Karpas-422 (cell line): Measurements from ENCODE around the gene COPE. TPM values are rescaled to one million over a fixed set of nuclear protein-coding genes. Genes with fewer than 3 reads are reported as not detected.

Experiments used
- DNase-seq: peaks from one replicate; pipeline ENCODE4 v3.0.0-alpha.2; 2015
- H2AFZ ChIP-seq: fragments of 200-600 bp; sonication (generic); 2 replicates; pipeline ENCODE4 v1.6.1; 2014; ENCODE audit warnings: antibody characterized with exemption, low read length, mixed read lengths
- H3K27ac ChIP-seq: fragments of 200-600 bp; sonication (generic); 2 replicates; pipeline ENCODE4 v1.5.1; 2014; ENCODE audit warnings: mild to moderate bottlenecking, low read length, moderate library complexity
- H3K27me3 ChIP-seq: fragments of 200-600 bp; sonication (generic); 2 replicates; pipeline ENCODE4 v1.6.1; 2014; ENCODE audit warnings: low read length, mixed read lengths
- H3K36me3 ChIP-seq: fragments of 200-600 bp; sonication (generic); 2 replicates; pipeline ENCODE4 v1.6.1; 2014; ENCODE audit warnings: low read length, mixed read lengths; ENCODE audit not compliant: insufficient read depth
- H3K4me1 ChIP-seq: fragments of 200-600 bp; sonication (generic); 2 replicates; pipeline ENCODE4 v1.6.1; 2014; ENCODE audit warnings: mild to moderate bottlenecking, low read length, mixed read lengths
- H3K4me2 ChIP-seq: fragments of 200-600 bp; sonication (generic); 2 replicates; pipeline ENCODE4 v1.6.1; 2014; ENCODE audit warnings: low read length, low read depth, mild to moderate bottlenecking; ENCODE audit not compliant: poor library complexity, severe bottlenecking
- H3K4me3 ChIP-seq: fragments of 200-600 bp; sonication (generic); 2 replicates; pipeline ENCODE4 v1.5.1; 2014; ENCODE audit warnings: mild to moderate bottlenecking, antibody characterized with exemption, low read length, mixed read lengths
- H3K79me2 ChIP-seq: fragments of 200-600 bp; sonication (generic); 2 replicates; pipeline ENCODE4 v1.6.1; 2014; ENCODE audit warnings: mild to moderate bottlenecking, low read length, mixed read lengths
- H3K9ac ChIP-seq: fragments of 200-600 bp; sonication (generic); 2 replicates; pipeline ENCODE4 v1.6.0; 2014; ENCODE audit warnings: low read length
- H3K9me2 ChIP-seq: fragments of 200-600 bp; sonication (generic), shearing (Covaris generic); replicated peaks from 2 replicates; pipeline ENCODE4 v1.6.0; 2014; ENCODE audit warnings: mild to moderate bottlenecking, low read length, moderate library complexity; ENCODE audit not compliant: insufficient read depth
- H3K9me3 ChIP-seq: fragments of 300-700, 200-600 bp; sonication (generic); 2 replicates; pipeline ENCODE4 v1.6.1; 2014; ENCODE audit warnings: low read length, mixed read lengths
- H4K20me1 ChIP-seq: fragments of 200-600 bp; sonication (generic); 2 replicates; pipeline ENCODE4 v1.6.1; 2014; ENCODE audit warnings: mild to moderate bottlenecking, antibody characterized with exemption, low read length, low read depth; ENCODE audit not compliant: insufficient read depth
- total RNA-seq: library from RNA; depleted of rRNA; stranded (reverse); fragments of >200 nt; shearing (Covaris generic); gene quantifications from 2 replicates; pipeline ENCODE4 v1.2.3, GENCODE V29; 2014; ENCODE audit warnings: low replicate concordance; rRNA removed

Gene COPE
- total RNA-seq, 1 experiment from 2014 or later = 145 TPM

DNA sequence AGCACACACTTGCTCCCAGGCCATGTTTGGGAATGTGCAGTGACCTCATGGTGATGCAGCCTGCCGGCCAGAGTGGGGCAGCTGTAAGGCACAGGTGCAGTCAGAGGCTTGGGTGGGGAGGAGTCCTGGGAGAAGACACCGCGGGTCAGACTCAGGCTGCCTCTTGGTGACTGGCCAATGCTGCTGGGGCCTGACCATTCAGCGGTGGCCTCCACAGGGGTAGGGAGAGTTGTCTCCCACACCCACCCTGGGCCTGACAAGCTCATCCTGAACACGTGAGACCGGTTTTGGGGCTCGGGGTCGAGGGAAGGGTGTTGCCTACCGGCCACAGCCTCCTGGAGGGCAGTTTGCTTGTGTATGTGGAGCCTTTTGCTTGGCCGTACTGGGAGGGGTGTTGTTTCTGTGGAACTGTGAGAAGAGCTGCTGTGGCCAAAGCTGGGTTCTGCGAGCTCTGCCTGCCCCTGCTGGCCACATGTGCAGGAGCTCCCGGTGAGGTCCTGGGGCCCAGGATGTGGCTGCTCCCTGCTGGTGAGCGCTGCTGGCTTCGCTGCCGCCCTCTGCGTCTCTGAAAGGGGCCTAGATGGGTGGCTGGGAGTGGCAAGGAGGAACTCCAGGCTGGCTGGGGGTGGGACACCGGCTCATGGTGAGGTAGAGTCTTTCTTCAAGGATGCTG, 65.3 kb downstream of the COPE start:
- Histone ChIP-seq H3K9ac (no peak overlapping the region), H3K4me1 (peaks cover under 1% of the 10 kb centered on the region; the same call in 1 of the 2 replicates), H3K9me2 (no peaks in the 10 kb centered on the region), H3K4me3 (no peak overlapping the region), H4K20me1 (peaks cover 26% of the 10 kb centered on the region; the same call in 1 of the 2 replicates), H3K27me3 (no peaks in the 10 kb centered on the region), H3K27ac (no peak overlapping the region), H3K9me3 (no peaks in the 10 kb centered on the region), H2AFZ (no peak overlapping the region), H3K36me3 (peaks cover 27% of the 10 kb centered on the region; the same call in 1 of the 2 replicates), H3K79me2 (peaks cover 22% of the 10 kb centered on the region), H3K4me2 (no peak overlapping the region)
- no peak for DNase-seq

DNA sequence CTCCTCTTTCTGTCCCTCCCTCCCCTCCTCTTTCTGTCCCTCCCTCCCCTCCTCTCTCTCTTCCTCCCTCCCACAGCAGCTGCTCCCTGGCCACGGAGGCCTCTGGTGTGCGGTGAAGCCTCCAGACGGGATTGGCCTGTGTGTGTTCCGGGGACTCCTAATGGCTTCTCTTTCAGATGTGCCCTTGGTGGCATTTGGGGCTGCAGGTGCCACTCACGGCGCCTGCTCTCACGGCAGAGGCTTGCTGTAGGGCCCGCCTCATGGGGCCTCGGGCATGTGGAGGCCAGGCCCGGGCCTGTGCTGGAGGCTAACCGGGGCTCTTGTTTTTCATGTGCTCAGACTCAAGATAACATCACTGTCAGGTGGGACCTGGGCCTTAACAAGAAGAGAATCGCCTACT, 66.5 kb downstream of the COPE start:
- Histone ChIP-seq H3K79me2 (peaks cover 35% of the 10 kb centered on the region), H3K9me2 (no peaks in the 10 kb centered on the region), H3K27me3 (no peaks in the 10 kb centered on the region), H2AFZ (no peak overlapping the region), H3K4me1 (peaks cover 10% of the 10 kb centered on the region), H3K4me2 (no peak overlapping the region), H4K20me1 (peaks cover 35% of the 10 kb centered on the region), H3K9ac (no peak overlapping the region), H3K4me3 (no peak overlapping the region), H3K36me3 (peaks cover 30% of the 10 kb centered on the region; the same call in 1 of the 2 replicates), H3K9me3 (no peaks in the 10 kb centered on the region), H3K27ac (no peak overlapping the region)
- no peak for DNase-seq

DNA sequence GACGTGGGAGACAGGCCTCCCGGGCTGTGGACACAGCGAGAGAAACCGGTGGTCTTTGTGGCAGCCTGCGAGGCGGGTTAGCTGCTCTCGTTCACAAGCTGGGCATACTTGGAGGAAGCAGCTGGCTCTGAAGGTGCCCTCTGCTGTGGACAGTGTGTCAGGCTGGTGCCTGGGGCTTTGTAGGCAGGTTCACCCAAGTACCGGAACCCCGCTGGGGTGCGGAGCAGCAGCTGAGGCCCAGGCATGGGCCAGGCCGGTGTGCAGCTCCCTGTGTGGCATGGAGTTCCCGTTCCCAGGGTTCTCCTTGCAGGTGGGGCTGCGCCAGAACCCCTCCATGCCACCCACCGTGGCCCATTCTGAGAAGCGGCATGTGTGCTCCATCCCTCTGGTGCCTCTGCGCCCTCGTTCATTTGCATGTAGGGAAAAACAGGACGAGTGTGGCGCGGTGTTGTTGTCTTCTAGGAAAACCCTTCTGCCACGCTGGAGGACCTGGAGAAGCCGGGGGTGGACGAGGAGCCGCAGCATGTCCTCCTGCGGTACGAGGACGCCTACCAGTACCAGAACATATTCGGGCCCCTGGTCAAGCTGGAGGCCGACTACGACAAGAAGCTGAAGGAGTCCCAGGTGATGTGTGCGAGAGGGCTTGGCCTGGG, 67.4 kb downstream of the COPE start:
- H3K4me1 ChIP-seq = peaks cover 10% of the 10 kb centered on the region
- no peak overlapping the region for H3K4me3 ChIP-seq
- no peaks in the 10 kb centered on the region for H3K27me3 ChIP-seq
- no peak for DNase-seq
- no peak overlapping the region for H3K9ac ChIP-seq
- no peak overlapping the region for H3K4me2 ChIP-seq
- peaks cover 41% of the 10 kb centered on the region for H4K20me1 ChIP-seq
- H3K79me2 ChIP-seq = peaks cover 43% of the 10 kb centered on the region
- H3K9me3 ChIP-seq = no peaks in the 10 kb centered on the region
- no peak overlapping the region for H3K27ac ChIP-seq
- H3K36me3 ChIP-seq = peaks cover 30% of the 10 kb centered on the region; the same call in 1 of the 2 replicates
- H2AFZ ChIP-seq = no peak overlapping the region
- no peaks in the 10 kb centered on the region for H3K9me2 ChIP-seq

DNA sequence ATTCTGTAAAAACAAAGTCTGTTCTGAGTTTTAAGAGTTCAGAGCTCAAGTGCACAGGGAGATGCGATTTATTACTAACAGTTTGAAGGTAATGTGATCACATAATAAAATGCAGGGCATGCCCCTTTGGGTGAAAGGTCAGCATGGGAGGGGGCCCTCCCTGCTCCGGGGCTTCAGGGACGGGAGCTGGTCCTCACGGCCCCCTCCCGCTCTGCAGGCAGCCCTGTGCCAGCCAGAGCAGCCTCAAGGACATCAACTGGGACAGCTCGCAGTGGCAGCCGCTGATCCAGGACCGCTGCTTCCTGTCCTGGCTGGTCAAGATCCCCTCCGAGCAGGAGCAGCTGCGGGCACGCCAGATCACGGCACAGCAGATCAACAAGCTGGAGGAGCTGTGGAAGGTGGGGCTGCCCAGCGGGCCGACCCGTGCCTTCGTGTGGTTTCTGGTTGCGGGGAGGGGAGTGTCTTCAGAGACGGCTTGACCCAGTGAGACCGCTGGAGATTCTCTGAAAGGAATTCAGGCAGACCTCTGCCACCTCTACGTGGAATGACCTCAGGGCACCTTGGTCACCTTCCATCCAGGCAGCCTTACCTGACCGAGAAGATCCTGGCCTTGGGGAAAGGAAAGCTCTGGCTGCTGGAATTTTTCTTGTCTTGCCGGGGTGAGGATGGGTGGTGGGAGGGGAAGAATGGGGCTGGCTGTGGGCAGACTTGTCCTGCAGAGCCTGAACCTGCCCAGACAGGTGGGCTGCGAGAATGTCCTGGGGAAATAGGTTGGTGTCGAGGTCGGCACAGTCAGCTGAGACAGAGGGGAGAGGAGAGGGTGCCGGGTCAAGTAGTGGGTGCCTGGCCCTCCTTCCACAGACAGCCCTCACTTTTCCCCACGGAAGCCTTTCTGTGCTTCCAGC, 68.5 kb downstream of the COPE start:
- no peaks in the 10 kb centered on the region for H3K9me2 ChIP-seq
- no peak overlapping the region for H3K4me2 ChIP-seq
- no peak for DNase-seq
- H3K4me3 ChIP-seq = no peak overlapping the region
- H3K9ac ChIP-seq = no peak overlapping the region
- H3K4me1 ChIP-seq = peaks cover 17% of the 10 kb centered on the region
- H3K27ac ChIP-seq = no peak overlapping the region
- H3K9me3 ChIP-seq = no peaks in the 10 kb centered on the region
- no peak overlapping the region for H2AFZ ChIP-seq
- peaks cover 48% of the 10 kb centered on the region for H3K79me2 ChIP-seq
- H3K36me3 ChIP-seq = peaks cover 30% of the 10 kb centered on the region; the same call in 1 of the 2 replicates
- peaks cover 50% of the 10 kb centered on the region for H4K20me1 ChIP-seq
- H3K27me3 ChIP-seq = no peaks in the 10 kb centered on the region

DNA sequence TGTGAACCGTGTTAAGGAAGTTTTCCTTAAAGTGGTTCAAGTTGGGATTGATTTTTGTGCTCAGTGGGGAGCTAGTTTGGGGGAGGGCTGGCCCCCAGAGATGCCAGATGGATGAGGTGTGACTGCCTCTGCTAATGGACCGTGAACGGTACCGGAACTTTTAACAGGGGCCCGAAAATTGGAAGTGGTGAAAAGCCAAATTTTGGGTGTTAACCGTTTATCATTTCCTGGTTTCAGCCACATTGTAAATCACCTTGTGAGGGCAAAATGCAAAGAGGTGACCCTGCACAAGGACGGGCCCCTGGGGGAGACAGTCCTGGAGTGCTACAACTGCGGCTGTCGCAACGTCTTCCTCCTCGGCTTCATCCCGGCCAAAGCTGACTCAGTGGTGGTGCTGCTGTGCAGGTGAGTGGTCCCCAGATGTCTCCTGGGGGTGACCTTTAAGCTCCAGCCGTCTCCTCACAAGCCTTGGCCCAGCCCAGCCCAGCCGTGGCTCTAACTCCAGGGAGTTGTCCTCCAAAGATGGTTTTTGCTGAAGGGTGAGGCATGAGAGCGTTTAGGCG, 69.3 kb downstream of the COPE start:
- H4K20me1 ChIP-seq = peaks cover 58% of the 10 kb centered on the region
- no peak for DNase-seq
- H3K27me3 ChIP-seq = no peaks in the 10 kb centered on the region
- no peak overlapping the region for H3K27ac ChIP-seq
- peaks cover 17% of the 10 kb centered on the region for H3K4me1 ChIP-seq
- no peak overlapping the region for H2AFZ ChIP-seq
- H3K9me3 ChIP-seq = no peaks in the 10 kb centered on the region
- peaks cover 30% of the 10 kb centered on the region; the same call in 1 of the 2 replicates for H3K36me3 ChIP-seq
- H3K4me3 ChIP-seq = no peak overlapping the region
- H3K9ac ChIP-seq = no peak overlapping the region
- no peak overlapping the region for H3K4me2 ChIP-seq
- no peaks in the 10 kb centered on the region for H3K9me2 ChIP-seq
- H3K79me2 ChIP-seq = peaks cover 56% of the 10 kb centered on the region

Other genes starting within 250 kb of the COPE start
- 3.7 and 5.5 TPM in 2 replicates for gene CRTC1, start 235.7 kb downstream of the COPE start, total RNA-seq
- gene COMP, start 128.1 kb downstream of the COPE start, total RNA-seq = not detected in 2 replicates
- 30.6 and 85.5 TPM in 2 replicates for gene UPF1, start 87.4 kb downstream of the COPE start, total RNA-seq
- not detected in 2 replicates for gene CERS1, start 23.2 kb downstream of the COPE start, total RNA-seq
- gene DDX49, start 328 bp upstream of the COPE start, total RNA-seq = 49.3 and 74.5 TPM in 2 replicates
- gene HOMER3, start 21.8 kb upstream of the COPE start, total RNA-seq = 0.90 TPM in 1 of 2 replicates, not detected in the other
- 71.7 and 74.1 TPM in 2 replicates for gene SUGP2, start 114.1 kb upstream of the COPE start, total RNA-seq
- 25.1 and 43.6 TPM in 2 replicates for gene ARMC6, start 114.2 kb upstream of the COPE start, total RNA-seq
- gene SLC25A42, start 144.6 kb upstream of the COPE start, total RNA-seq = 4.5 and 6.2 TPM in 2 replicates
- gene TMEM161A, start 219.1 kb upstream of the COPE start, total RNA-seq = 24.9 and 58.5 TPM in 2 replicates